Measurements from ENCODE around the gene MYOG. TPM values are rescaled to one million over a fixed set of nuclear protein-coding genes. Genes with fewer than 3 reads are reported as not detected.
A peak's percentile ranks its signal among the peaks of the same experiment; 100 is the strongest.

MYOG gene
- total RNA-seq, 1 donor from 2014 or later = not detected

GRCh38 chr1:203129501-203130231 lies 43.9 kb upstream of the MYOG start:
- peaks cover 35% of the 10 kb centered on the region for H3K27me3 ChIP-seq (ENCODE audit: low read depth)
- TF ChIP-seq, protein P1, sequence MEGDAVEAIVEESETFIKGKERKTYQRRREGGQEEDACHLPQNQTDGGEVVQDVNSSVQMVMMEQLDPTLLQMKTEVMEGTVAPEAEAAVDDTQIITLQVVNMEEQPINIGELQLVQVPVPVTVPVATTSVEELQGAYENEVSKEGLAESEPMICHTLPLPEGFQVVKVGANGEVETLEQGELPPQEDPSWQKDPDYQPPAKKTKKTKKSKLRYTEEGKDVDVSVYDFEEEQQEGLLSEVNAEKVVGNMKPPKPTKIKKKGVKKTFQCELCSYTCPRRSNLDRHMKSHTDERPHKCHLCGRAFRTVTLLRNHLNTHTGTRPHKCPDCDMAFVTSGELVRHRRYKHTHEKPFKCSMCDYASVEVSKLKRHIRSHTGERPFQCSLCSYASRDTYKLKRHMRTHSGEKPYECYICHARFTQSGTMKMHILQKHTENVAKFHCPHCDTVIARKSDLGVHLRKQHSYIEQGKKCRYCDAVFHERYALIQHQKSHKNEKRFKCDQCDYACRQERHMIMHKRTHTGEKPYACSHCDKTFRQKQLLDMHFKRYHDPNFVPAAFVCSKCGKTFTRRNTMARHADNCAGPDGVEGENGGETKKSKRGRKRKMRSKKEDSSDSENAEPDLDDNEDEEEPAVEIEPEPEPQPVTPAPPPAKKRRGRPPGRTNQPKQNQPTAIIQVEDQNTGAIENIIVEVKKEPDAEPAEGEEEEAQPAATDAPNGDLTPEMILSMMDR (IDR thresholded peaks at IDR 0.05; ENCODE audit: borderline replicate concordance) = no peak
- H3K4me1 ChIP-seq = peaks cover 67% of the 10 kb centered on the region
- peak overlapping the region; percentile 64 for H3K4me3 ChIP-seq
- no peaks in the 10 kb centered on the region for H3K9me3 ChIP-seq (replicated peaks)
- peak overlapping the region; percentile 89 for H3K27ac ChIP-seq (replicated peaks)
- no peaks in the 10 kb centered on the region for H3K36me3 ChIP-seq
- peak; percentile 76 for DNase-seq
- intact Hi-C loops (cut with micrococcal nuclease) = no loop called here

DNA sequence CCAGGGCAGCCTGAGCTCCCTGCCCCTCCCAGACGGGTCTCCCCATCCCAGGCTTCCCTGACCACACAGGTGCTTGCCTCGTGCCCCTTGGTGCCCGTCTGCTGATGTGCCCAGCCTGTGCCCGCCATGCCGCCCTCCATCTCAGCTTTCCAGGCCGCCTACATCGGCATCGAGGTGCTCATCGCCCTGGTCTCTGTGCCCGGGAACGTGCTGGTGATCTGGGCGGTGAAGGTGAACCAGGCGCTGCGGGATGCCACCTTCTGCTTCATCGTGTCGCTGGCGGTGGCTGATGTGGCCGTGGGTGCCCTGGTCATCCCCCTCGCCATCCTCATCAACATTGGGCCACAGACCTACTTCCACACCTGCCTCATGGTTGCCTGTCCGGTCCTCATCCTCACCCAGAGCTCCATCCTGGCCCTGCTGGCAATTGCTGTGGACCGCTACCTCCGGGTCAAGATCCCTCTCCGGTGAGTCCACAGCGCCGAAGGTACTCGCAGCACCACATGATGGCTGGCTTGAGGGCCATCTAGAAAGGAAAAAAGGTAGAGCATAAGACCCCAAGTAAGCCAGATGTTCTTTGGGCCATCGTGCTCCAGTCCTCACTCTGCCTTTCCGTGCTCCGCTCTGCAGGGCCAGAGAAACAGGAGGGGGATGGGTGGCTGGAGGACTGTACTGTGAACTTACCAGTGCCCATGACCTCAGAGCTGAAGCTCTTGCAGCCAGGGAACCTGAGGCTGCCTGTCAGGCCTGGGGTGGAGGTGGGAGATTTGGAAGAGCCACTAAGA lies 43.1 kb upstream of the MYOG start:
- peak overlapping the region; percentile 89 for H3K27ac ChIP-seq (replicated peaks)
- intact Hi-C loops (cut with micrococcal nuclease) = no loop called here
- H3K36me3 ChIP-seq = no peaks in the 10 kb centered on the region
- H3K4me1 ChIP-seq = peaks cover 67% of the 10 kb centered on the region
- H3K4me3 ChIP-seq = peak overlapping the region; percentile 64
- H3K9me3 ChIP-seq (replicated peaks) = no peaks in the 10 kb centered on the region
- TF ChIP-seq, protein P1 (IDR thresholded peaks at IDR 0.05; ENCODE audit: borderline replicate concordance) = no peak
- DNase-seq = no peak
- peaks cover 43% of the 10 kb centered on the region for H3K27me3 ChIP-seq (ENCODE audit: low read depth)

DNA sequence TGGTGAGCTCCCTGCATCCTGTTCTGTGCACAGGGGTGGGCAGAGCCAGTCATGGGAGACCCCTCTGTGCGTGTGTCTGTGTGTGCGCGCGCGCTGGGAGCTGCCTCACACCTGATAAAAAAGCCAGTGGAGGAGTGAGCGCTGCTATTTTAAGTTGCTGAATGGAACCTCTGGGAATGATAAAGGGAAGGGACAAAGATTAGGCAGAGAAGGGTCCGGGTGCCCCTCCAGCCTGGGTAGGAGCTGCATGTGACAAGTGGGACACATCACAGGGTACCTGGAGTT lies 42.6 kb upstream of the MYOG start:
- H3K27ac ChIP-seq (replicated peaks) = peak overlapping the region; percentile 89
- DNase-seq = no peak
- H3K9me3 ChIP-seq (replicated peaks) = no peaks in the 10 kb centered on the region
- peaks cover 67% of the 10 kb centered on the region for H3K4me1 ChIP-seq
- H3K4me3 ChIP-seq = peak overlapping the region; percentile 64
- intact Hi-C loops (cut with micrococcal nuclease) = no loop called here
- no peaks in the 10 kb centered on the region for H3K36me3 ChIP-seq
- H3K27me3 ChIP-seq (ENCODE audit: low read depth) = peaks cover 48% of the 10 kb centered on the region
- TF ChIP-seq, protein P1 (IDR thresholded peaks at IDR 0.05; ENCODE audit: borderline replicate concordance) = no peak

- Histone ChIP-seq H3K4me3 (peak within 1 kb of the TSS; percentile 64), H3K27ac (replicated peaks) (peak within 1 kb of the TSS; percentile 89), H3K36me3 (no peaks in the 10 kb centered on the region), H3K4me1 (peaks cover 67% of the 10 kb centered on the region), H3K9me3 (replicated peaks) (no peaks in the 10 kb centered on the region), H3K27me3 (ENCODE audit: low read depth) (peaks cover 53% of the 10 kb centered on the region)
- TF ChIP-seq, protein P1 (IDR thresholded peaks at IDR 0.05; ENCODE audit: borderline replicate concordance) = no peak
- DNase-seq = peak; percentile 74
- intact Hi-C loops (cut with micrococcal nuclease) = no loop called here
These were observed 42.0 kb upstream of the MYOG start, which contains the start of gene ADORA1 for GRCh38 chr1:203127666-203128430. Gene ADORA1 (plus strand): TSS chr1:203127726. CDS start chr1:203128842, 1,116 bp downstream.

DNA sequence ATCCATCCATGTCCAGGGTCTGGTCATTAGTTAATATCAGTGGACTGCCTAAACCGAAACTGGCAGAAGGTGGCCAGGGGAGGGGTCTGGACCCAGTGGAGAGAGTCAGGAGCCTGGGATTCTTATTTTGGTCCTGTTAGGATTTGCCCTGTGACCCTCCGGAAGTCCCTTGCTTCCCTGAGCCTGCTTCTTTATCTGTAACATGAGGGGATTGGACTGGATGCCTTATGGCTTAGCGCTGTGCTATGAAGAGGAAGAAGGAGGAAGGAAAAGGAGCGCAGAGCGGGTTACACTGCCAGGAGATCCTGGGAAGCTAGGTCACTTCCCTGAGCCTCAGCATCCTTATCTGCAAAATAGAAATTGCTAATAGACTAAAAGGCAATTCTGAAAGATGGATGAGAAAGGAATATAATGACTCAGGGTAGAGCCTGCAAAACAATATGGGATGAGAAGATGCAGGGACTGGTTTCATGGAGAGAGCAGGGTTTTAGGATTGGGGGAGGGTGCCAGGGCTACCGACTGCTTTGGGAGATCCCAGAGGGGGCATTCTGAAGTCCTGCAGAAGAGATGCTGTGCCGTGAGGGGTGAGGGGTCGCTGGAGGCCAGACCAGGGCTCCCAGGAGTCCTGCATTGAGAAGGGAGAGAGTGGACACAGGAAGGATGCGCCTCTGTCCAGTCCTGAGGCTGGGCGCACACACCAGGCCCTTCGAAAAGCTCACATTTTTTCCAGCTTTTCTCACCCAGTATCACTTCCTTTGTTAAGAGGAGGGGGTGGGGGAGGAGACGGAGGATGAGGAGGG lies 41.3 kb upstream of the MYOG start:
- intact Hi-C loops (cut with micrococcal nuclease) = no loop called here
- H3K4me1 ChIP-seq = peaks cover 67% of the 10 kb centered on the region
- peaks cover 61% of the 10 kb centered on the region for H3K27me3 ChIP-seq (ENCODE audit: low read depth)
- H3K9me3 ChIP-seq (replicated peaks) = no peaks in the 10 kb centered on the region
- TF ChIP-seq, protein P1 (IDR thresholded peaks at IDR 0.05; ENCODE audit: borderline replicate concordance) = no peak
- H3K4me3 ChIP-seq = peak overlapping the region; percentile 64
- H3K36me3 ChIP-seq = no peaks in the 10 kb centered on the region
- DNase-seq = no peak
- peak overlapping the region; percentile 89 for H3K27ac ChIP-seq (replicated peaks)
